Epithelial cell of proximal tubule (primary cell): Measurements from ENCODE around the gene CALU. TPM values are rescaled to one million over a fixed set of nuclear protein-coding genes. Genes with fewer than 3 reads are reported as not detected.

Source experiments
- DNase-seq: peaks from one replicate; pipeline ENCODE4 v3.0.0-alpha.2; 2011; ENCODE audit warnings: low read depth
- H3K4me3 ChIP-seq: 2 replicates; pipeline ENCODE4 v1.5.1; 2011; ENCODE audit warnings: low read depth, mild to moderate bottlenecking, low read length
- CTCF ChIP-seq: conservative IDR thresholded peaks from 2 replicates; pipeline ENCODE4 v1.5.1; 2012; ENCODE audit warnings: low read depth, mild to moderate bottlenecking, low read length
- total RNA-seq: library from RNA; depleted of rRNA; stranded (reverse); fragments of >200 nt; gene quantifications from 2 replicates; pipeline ENCODE4 v1.2.3, GENCODE V29; 2015

The CALU gene
- total RNA-seq, 1 donor from 2014 or later, result 174 TPM

DNA sequence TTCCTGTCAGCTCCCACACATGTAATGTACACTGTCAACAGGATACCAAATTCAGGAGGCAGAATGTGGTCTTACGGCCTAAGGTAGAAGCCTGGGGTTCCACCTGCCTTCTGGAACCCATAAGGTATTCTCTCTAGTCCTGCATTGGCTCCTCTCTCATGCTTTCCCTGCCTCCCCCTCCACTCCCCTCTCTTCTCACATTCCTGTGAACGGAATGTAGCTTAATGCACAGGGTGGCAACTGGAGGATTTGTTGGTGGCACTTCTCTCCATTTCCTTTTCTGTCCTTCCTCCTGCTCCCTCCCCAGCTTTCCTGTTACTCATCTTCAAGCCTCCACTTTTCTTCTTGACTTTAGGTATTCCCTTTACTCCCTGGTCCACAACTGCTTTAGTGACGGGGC lies 79.5 kb downstream of the CALU start:
- no peak for TF ChIP-seq CTCF
- H3K4me3 ChIP-seq, result no peak overlapping the region
- DNase-seq, result no peak

Other genes starting within 250 kb of the CALU start
- gene GARIN1A, start 67.1 kb upstream of the CALU start, total RNA-seq, result 0.07 TPM in 1 of 2 replicates, not detected in the other
- gene OPN1SW, start 36.4 kb downstream of the CALU start, total RNA-seq, result not detected in 2 replicates
- 2.0 and 4.5 TPM in 2 replicates for gene CCDC136, start 52.6 kb downstream of the CALU start, total RNA-seq
- gene FLNC, start 91.0 kb downstream of the CALU start, total RNA-seq, result 149 and 173 TPM in 2 replicates
- 69.5 and 134 TPM in 2 replicates for gene ATP6V1F, start 123.5 kb downstream of the CALU start, total RNA-seq
- 0.51 and 5.2 TPM in 2 replicates for gene KCP, start 171.3 kb downstream of the CALU start, total RNA-seq
- gene IRF5, start 198.6 kb downstream of the CALU start, total RNA-seq, result 4.2 and 8.5 TPM in 2 replicates